Esophagus squamous epithelium (tissue), 5 donors: ENCODE results near the gene PSMD5. TPM values are rescaled to one million over a fixed set of nuclear protein-coding genes. Genes with fewer than 3 reads are reported as not detected.
A peak's percentile ranks its signal among the peaks of the same experiment; 100 is the strongest.

Source experiments
- DNase-seq: peaks from one replicate; lab custom pipeline; 2025; lab: John Stamatoyannopoulos, UW
- H3K27ac ChIP-seq, 4 donors: fragments of 200-600 bp; sonication (generic); one replicate each; pipeline ENCODE4 v1.5.1; 2016 to 2019; ENCODE audit warnings: mild to moderate bottlenecking in 1 of 4
- H3K27me3 ChIP-seq, 4 donors: fragments of 200-600 bp; sonication (generic); 1 replicate in 3 of 4; 2 replicates in 1 of 4; pipeline versions ENCODE4 v1.5.1 to v1.6.0; 2017 to 2021; ENCODE audit warnings: antibody characterized with exemption in 1 of 4
- H3K36me3 ChIP-seq, 3 donors: fragments of 200-600 bp; sonication (generic); one replicate each; pipeline ENCODE4 v1.5.1; 2016 to 2019
- H3K4me1 ChIP-seq, 3 donors: fragments of 200-600 bp; sonication (generic); one replicate each; pipeline ENCODE4 v1.5.1; 2017 to 2019
- H3K4me3 ChIP-seq, 4 donors: fragments of 200-600 bp; sonication (generic); 1 replicate in 3 of 4; 2 replicates in 1 of 4; pipeline ENCODE4 v1.5.1; 2016 to 2019; ENCODE audit warnings: mild to moderate bottlenecking in 2 of 4, moderate library complexity in 1 of 4
- H3K9me3 ChIP-seq, 3 donors: fragments of 200-600 bp; sonication (generic); one replicate each; pipeline ENCODE4 v1.5.1; 2016 to 2019
- POLR2A ChIP-seq, 4 donors: fragments of 450-650 bp; IDR thresholded peaks; one replicate each; pipeline ENCODE4 v1.6.1; 2017; ENCODE audit warnings: antibody characterized with exemption in 4 of 4, mild to moderate bottlenecking in 4 of 4, moderate library complexity in 3 of 4
- WGBS, 2 donors: methylation state at CpG; one replicate each; pipeline ENCODE4 v1.1.5; 2018; 5-methylcytosine and 5-hydroxymethylcytosine counted together
- intact Hi-C: fragments of 100-400 bp; cut with DNase I; formaldehyde crosslinking; loops from one replicate; pipeline ENCODE4 v1.15.0; 2022
- total RNA-seq, 4 donors: library from RNA; depleted of rRNA; stranded (reverse); fragments of >200 nt; gene quantifications; one replicate each; pipeline ENCODE4 v1.1.0, GENCODE V29; 2016
- TF ChIP-seq, protein P1 (sequence below), 6 experiments: fragments of 450-650 bp in 4 of 6; fragments of 200-600 bp in 2 of 6; sonication (generic) in 2 of 6; IDR thresholded peaks; one replicate each; pipeline ENCODE4 v1.5.1; 2016 to 2019; ENCODE audit warnings: antibody characterized with exemption in 6 of 6, mild to moderate bottlenecking in 4 of 6, moderate library complexity in 4 of 6
- donor health status: DM: yes; HTN: yes; CAD: no.

The PSMD5 gene
- total RNA-seq, 4 donors from 2014 or later = 21.4 to 35.3 (median 33.3) TPM

DNA sequence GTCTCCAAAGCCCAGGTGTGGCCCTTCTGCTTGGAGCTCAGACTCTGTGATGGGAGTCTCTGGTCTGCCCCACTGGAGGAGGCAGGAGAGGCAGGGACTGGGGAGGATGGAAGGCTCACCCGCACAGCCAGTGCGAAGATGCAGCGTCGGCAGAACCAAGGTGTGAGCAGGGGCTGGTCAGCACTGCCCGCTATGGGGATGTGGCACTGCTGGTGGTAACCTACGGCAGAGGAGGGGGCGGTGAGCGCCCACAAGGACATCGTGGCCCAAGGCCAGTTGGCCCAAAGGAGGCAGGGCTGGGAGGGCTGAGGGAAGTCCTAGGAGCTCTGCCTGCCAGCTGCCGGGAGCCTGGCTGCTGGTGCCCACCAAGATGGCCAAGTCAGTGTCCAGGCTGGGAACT is 27.0 kb upstream of the PSMD5 start:
- TF ChIP-seq, protein P1, sequence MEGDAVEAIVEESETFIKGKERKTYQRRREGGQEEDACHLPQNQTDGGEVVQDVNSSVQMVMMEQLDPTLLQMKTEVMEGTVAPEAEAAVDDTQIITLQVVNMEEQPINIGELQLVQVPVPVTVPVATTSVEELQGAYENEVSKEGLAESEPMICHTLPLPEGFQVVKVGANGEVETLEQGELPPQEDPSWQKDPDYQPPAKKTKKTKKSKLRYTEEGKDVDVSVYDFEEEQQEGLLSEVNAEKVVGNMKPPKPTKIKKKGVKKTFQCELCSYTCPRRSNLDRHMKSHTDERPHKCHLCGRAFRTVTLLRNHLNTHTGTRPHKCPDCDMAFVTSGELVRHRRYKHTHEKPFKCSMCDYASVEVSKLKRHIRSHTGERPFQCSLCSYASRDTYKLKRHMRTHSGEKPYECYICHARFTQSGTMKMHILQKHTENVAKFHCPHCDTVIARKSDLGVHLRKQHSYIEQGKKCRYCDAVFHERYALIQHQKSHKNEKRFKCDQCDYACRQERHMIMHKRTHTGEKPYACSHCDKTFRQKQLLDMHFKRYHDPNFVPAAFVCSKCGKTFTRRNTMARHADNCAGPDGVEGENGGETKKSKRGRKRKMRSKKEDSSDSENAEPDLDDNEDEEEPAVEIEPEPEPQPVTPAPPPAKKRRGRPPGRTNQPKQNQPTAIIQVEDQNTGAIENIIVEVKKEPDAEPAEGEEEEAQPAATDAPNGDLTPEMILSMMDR (IDR thresholded peaks at IDR 0.05) = no peak
- no peak for TF ChIP-seq POLR2A (IDR thresholded peaks at IDR 0.05)
- Histone ChIP-seq H3K27ac (peak overlapping the region; percentile 92 to 97 (median 93)), H3K9me3 (no peaks in the 10 kb centered on the region), H3K27me3 (no peaks in the 10 kb centered on the region), H3K36me3 (peaks cover 0 to 66% (median 0%) of the 10 kb centered on the region in 3 donors), H3K4me1 (peaks cover 10 to 54% (median 16%) of the 10 kb centered on the region in 3 donors), H3K4me3 (no peak overlapping the region)
- DNase-seq = no peak
- 83 to 87% methylated on average over 7 to 10 of the region's 10 CpGs for WGBS, 2 donors
- intact Hi-C loops = no loop called here

DNA sequence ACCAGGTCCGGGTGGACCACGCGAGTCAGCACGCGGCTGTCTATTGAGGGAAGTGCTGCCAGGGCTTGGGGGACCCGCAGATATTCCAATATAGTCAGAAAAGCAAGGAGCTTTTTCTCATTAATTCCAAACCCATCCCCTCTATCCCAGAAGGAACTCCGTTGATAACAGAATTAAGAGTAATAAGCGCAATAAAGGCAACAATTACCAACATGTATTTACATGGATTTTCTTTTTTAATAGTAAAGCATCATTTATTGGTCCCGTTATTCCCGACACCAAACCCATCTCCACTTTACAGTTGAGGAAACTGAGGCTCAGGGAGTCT is 26.6 kb upstream of the PSMD5 start:
- WGBS, 2 donors = 44 to 72% methylated on average over 4 to 5 of the region's 10 CpGs
- intact Hi-C loops = no loop called here
- Histone ChIP-seq H3K27ac (peak overlapping the region; percentile 92 to 97 (median 93)), H3K27me3 (no peaks in the 10 kb centered on the region), H3K4me3 (peak overlapping the region; percentile 50 to 85 (median 62)), H3K4me1 (peaks cover 10 to 54% (median 16%) of the 10 kb centered on the region in 3 donors), H3K36me3 (peaks cover 0 to 67% (median 0%) of the 10 kb centered on the region in 3 donors), H3K9me3 (no peaks in the 10 kb centered on the region)
- DNase-seq = no peak
- TF ChIP-seq POLR2A (IDR thresholded peaks at IDR 0.05) = no peak
- TF ChIP-seq, protein P1 (IDR thresholded peaks at IDR 0.05) = peak in 1 of 6 experiments; percentile 3

DNA sequence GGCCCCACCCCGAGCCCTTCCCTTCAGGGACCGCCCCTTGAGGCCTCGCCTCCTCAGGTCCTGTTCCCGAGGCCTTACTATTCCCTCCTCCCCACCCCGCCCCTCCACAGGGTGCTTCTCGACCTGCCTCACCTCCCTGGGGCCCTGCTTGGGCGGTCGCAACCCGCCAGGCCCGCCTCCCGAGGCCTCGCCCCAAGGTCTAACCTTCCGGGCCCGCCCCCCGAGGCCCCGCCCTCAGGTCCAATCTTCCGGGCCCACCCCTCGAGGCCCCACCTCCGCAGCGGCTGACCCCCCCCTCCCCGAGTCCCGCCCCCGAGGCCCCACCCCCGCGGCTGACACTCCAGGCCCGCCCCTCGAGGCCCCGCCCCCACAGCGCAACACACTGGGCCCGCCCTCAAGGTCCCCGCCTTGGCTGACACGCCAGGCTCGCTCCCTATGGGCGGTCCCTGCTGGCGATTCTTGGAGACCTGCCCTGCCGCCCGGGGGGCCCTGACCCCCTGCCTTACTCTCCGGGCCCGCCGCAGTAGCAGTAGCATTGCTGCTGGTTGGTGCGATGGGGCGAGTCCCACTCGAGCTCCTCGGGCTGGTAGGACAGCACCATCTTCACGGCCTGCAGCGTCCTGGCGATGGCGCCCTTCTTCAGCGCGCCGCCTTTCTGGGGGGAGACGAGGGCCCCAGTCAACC is 26.1 kb upstream of the PSMD5 start:
- no peaks in the 10 kb centered on the region for H3K27me3 ChIP-seq
- TF ChIP-seq, protein P1 (IDR thresholded peaks at IDR 0.05) = peak; percentile 22 to 52 (median 49)
- TF ChIP-seq POLR2A (IDR thresholded peaks at IDR 0.05) = peak in 3 of 4 donors; percentile 19 to 75 (median 58)
- WGBS, 2 donors = 0 to 28% methylated on average over 3 to 4 of the region's 52 CpGs
- peaks cover 0 to 67% (median 0%) of the 10 kb centered on the region in 3 donors for H3K36me3 ChIP-seq
- peak; percentile 99 for DNase-seq
- H3K27ac ChIP-seq = peak overlapping the region; percentile 92 to 97 (median 93)
- H3K4me1 ChIP-seq = peaks cover 10 to 51% (median 16%) of the 10 kb centered on the region in 3 donors
- intact Hi-C loops = no loop called here
- H3K9me3 ChIP-seq = no peaks in the 10 kb centered on the region
- peak overlapping the region; percentile 50 to 85 (median 62) for H3K4me3 ChIP-seq

DNA sequence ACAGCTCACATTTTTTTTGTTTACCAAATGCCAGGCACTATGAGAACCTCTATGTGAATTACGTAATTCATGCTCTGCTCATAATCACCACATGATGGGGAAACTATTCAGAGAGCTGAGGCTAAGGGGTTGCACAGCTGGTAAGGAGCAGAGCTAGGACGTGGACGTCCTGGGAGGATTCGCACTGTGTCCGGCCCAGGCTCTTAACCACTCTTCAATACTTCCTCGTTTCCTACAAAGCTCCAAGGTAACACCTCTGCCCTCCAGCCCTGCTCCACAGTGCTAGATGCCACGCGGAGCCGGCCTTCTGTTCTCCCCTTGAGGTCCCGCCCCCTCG is 25.6 kb upstream of the PSMD5 start:
- 10 to 17% methylated on average over 9 to 10 of the region's 11 CpGs for WGBS, 2 donors
- peaks cover 10 to 46% (median 16%) of the 10 kb centered on the region in 3 donors for H3K4me1 ChIP-seq
- peak overlapping the region; percentile 17 to 85 (median 62) for H3K4me3 ChIP-seq
- TF ChIP-seq POLR2A (IDR thresholded peaks at IDR 0.05) = peak in 3 of 4 donors; percentile 26 to 54 (median 29)
- TF ChIP-seq, protein P1 (IDR thresholded peaks at IDR 0.05) = peak in 1 of 6 experiments; percentile 15
- DNase-seq = no peak
- no peaks in the 10 kb centered on the region for H3K27me3 ChIP-seq
- intact Hi-C loops = no loop called here
- H3K9me3 ChIP-seq = no peaks in the 10 kb centered on the region
- H3K36me3 ChIP-seq = peaks cover 0 to 67% (median 0%) of the 10 kb centered on the region in 3 donors
- H3K27ac ChIP-seq = peak overlapping the region; percentile 92 to 97 (median 93)

DNA sequence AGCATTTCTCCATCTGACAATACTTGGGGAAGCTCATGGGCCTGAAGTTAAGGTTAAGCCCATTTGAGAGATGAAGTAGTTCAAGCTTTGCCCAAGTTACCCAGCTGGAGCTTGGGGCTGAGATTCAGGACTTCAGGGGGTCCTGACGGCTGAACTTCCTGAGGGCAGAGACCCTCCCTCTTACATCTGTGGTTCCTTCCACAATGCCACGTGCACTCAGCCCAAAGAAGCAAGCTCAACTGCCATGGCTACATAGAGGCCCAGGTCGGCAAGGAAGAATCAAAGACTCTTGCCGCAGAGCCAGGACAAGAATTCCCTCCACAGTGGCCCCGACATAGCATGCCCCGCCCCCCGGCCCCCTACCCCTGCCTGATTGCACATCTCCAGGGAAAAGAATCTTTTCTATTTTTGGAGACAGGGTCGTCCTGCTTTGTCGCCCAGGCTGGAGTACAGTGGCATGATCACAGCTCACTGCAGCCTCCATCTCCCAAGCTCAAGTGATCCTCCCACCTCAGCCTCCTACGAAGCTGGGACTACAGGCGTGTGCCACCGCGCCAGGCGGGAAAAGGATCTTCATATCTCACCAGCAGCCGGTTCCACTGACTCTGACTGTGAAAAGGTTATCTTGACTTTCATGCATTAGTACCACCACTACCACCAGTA is 25.1 kb upstream of the PSMD5 start:
- intact Hi-C loops = no loop called here
- WGBS, 2 donors = 88 to 100% methylated on average over 1 to 12 of the region's 15 CpGs
- H3K36me3 ChIP-seq = peaks cover 0 to 68% (median under 1%) of the 10 kb centered on the region in 3 donors
- peak overlapping the region; percentile 92 to 97 (median 93) for H3K27ac ChIP-seq
- no peak for DNase-seq
- H3K4me1 ChIP-seq = peaks cover 10 to 41% (median 16%) of the 10 kb centered on the region in 3 donors
- TF ChIP-seq POLR2A (IDR thresholded peaks at IDR 0.05) = no peak
- TF ChIP-seq, protein P1 (IDR thresholded peaks at IDR 0.05) = no peak
- H3K9me3 ChIP-seq = no peaks in the 10 kb centered on the region
- peak overlapping the region in 2 of 4 donors; percentile 64 to 85 for H3K4me3 ChIP-seq
- no peaks in the 10 kb centered on the region for H3K27me3 ChIP-seq
